ENCODE measurements around the gene ACADM. TPM values are rescaled to one million over a fixed set of nuclear protein-coding genes. Genes with fewer than 3 reads are reported as not detected.
"Not testable (repeated sequence)": the region's sequence is repeated elsewhere in the genome, so short reads cannot be mapped to it uniquely, and the experiment has no call there.

ACADM gene
- total RNA-seq, result 10 to 100 TPM; 33.4 to 38.1 TPM
- long read RNA-seq, donor 1, transcript ACADM-202 (12 exons, 2,619 nt), result major isoform, 10 of 15 reads
- long read RNA-seq, donor 1, partial matches to known transcripts, result 2 of 15 reads
- long read RNA-seq, donor 1, other reads (novel, unspliced or antisense), result 0 of 15 reads
- long read RNA-seq, donor 2, transcript ACADM-202 (12 exons, 2,619 nt), result major isoform, 53 of 87 reads
- long read RNA-seq, donor 2, transcript ACADM-218 (11 exons, 2,535 nt), result minor isoform, 13 of 87 reads
- long read RNA-seq, donor 2, partial matches to known transcripts, result 6 of 87 reads
- long read RNA-seq, donor 2, other reads (novel, unspliced or antisense), result 13 of 87 reads

- peak; percentile 95 for DNase-seq (ENCODE audit: low spot score)
- intact Hi-C loops (cut with DNase I), result loop anchor here in 1 of 2 donors (10.0 kb wide), 1 partner anchor 50 kb away; no protein-coding TSS in a partner anchor
Observed at GRCh38 chr1:75724472-75725022, at the start of gene ACADM. Gene ACADM, plus strand, starts transcription at chr1:75724709. Its CDS starts 79 bp downstream, at chr1:75724788.

GRCh38 chr1:75677443-75677842 lies 47.1 kb upstream of the ACADM start:
- intact Hi-C loops (cut with DNase I), result no loop called here
- no peak for DNase-seq (ENCODE audit: low spot score)

GRCh38 chr1:75677964-75678363 lies 46.5 kb upstream of the ACADM start:
- intact Hi-C loops (cut with DNase I), result not testable (repeated sequence)

GRCh38 chr1:75690547-75690946 lies 34.0 kb upstream of the ACADM start:
- intact Hi-C loops (cut with DNase I), result no loop called here
- DNase-seq (ENCODE audit: low spot score), result no peak

More at GRCh38 chr1:75677964-75678363, 46.5 kb upstream of the ACADM start:
- not testable (repeated sequence) for DNase-seq (ENCODE audit: low spot score)

- intact Hi-C loops (cut with DNase I), result no loop called here
- no peak for DNase-seq (ENCODE audit: low spot score)
Observed at GRCh38 chr1:75693551-75693950, 31.0 kb upstream of the ACADM start.

GRCh38 chr1:75696000-75696399 lies 28.5 kb upstream of the ACADM start:
- no peak for DNase-seq (ENCODE audit: low spot score)
- intact Hi-C loops (cut with DNase I), result no loop called here

GRCh38 chr1:75707191-75707590 lies 17.3 kb upstream of the ACADM start:
- DNase-seq (ENCODE audit: low spot score), result no peak
- intact Hi-C loops (cut with DNase I), result no loop called here

GRCh38 chr1:75708910-75709309 lies 15.6 kb upstream of the ACADM start:
- intact Hi-C loops (cut with DNase I), result no loop called here
- no peak for DNase-seq (ENCODE audit: low spot score)

- DNase-seq (ENCODE audit: low spot score), result no peak
- intact Hi-C loops (cut with DNase I), result no loop called here
Observed at GRCh38 chr1:75710832-75711231, 13.7 kb upstream of the ACADM start.

GRCh38 chr1:75711846-75712245 lies 12.7 kb upstream of the ACADM start:
- no peak for DNase-seq (ENCODE audit: low spot score)
- intact Hi-C loops (cut with DNase I), result no loop called here

GRCh38 chr1:75712306-75712705 lies 12.2 kb upstream of the ACADM start:
- no peak for DNase-seq (ENCODE audit: low spot score)
- intact Hi-C loops (cut with DNase I), result no loop called here

GRCh38 chr1:75719810-75720209 lies 4.7 kb upstream of the ACADM start:
- no peak for DNase-seq (ENCODE audit: low spot score)
- intact Hi-C loops (cut with DNase I), result loop anchor here in 1 of 2 donors (10.0 kb wide), 1 partner anchor 55 kb away; no protein-coding TSS in a partner anchor

- no peak for DNase-seq (ENCODE audit: low spot score)
- intact Hi-C loops (cut with DNase I), result loop anchor here in 1 of 2 donors (10.0 kb wide), 1 partner anchor 54 kb away; no protein-coding TSS in a partner anchor
Observed at GRCh38 chr1:75720325-75720724, 4.2 kb upstream of the ACADM start.

- no peak for DNase-seq (ENCODE audit: low spot score)
- intact Hi-C loops (cut with DNase I), result loop anchor here in 1 of 2 donors (10.0 kb wide), 1 partner anchor 54 kb away; no protein-coding TSS in a partner anchor
Observed at GRCh38 chr1:75720820-75721219, 3.7 kb upstream of the ACADM start.

- not testable (repeated sequence) for DNase-seq (ENCODE audit: low spot score)
- intact Hi-C loops (cut with DNase I), result loop anchor here in 1 of 2 donors (10.0 kb wide), 1 partner anchor 53 kb away; no protein-coding TSS in a partner anchor
Observed at GRCh38 chr1:75722246-75722645, 2.3 kb upstream of the ACADM start.

GRCh38 chr1:75722966-75723365 lies 1.5 kb upstream of the ACADM start:
- DNase-seq (ENCODE audit: low spot score), result no peak
- intact Hi-C loops (cut with DNase I), result loop anchor here in 1 of 2 donors (10.0 kb wide), 1 partner anchor 52 kb away; no protein-coding TSS in a partner anchor

- intact Hi-C loops (cut with DNase I), result loop anchor here in 1 of 2 donors (10.0 kb wide), 1 partner anchor 51 kb away; no protein-coding TSS in a partner anchor
Observed at GRCh38 chr1:75723989-75724471, 479 bp upstream of the ACADM start.

GRCh38 chr1:75725266-75725665 lies 757 bp downstream of the ACADM start:
- DNase-seq (ENCODE audit: low spot score), result no peak
- intact Hi-C loops (cut with DNase I), result loop anchor here in 1 of 2 donors (10.0 kb wide), 1 partner anchor 50 kb away; no protein-coding TSS in a partner anchor

More at GRCh38 chr1:75723989-75724471, 479 bp upstream of the ACADM start:
- DNase-seq (ENCODE audit: low spot score), result peak; percentile 94

- DNase-seq (ENCODE audit: low spot score), result no peak
- intact Hi-C loops (cut with DNase I), result loop anchor here in 1 of 2 donors (10.0 kb wide), 1 partner anchor 49 kb away; no protein-coding TSS in a partner anchor
Observed at GRCh38 chr1:75725861-75726361, 1.4 kb downstream of the ACADM start.

- no peak for DNase-seq (ENCODE audit: low spot score)
- intact Hi-C loops (cut with DNase I), result loop anchor here in 1 of 2 donors (10.0 kb wide), 1 partner anchor 47 kb away; no protein-coding TSS in a partner anchor
Observed at GRCh38 chr1:75727571-75727970, 3.1 kb downstream of the ACADM start.
